Epithelial cell of proximal tubule (primary cell): ENCODE measurements around the gene PRPF19. TPM values are rescaled to one million over a fixed set of nuclear protein-coding genes. Genes with fewer than 3 reads are reported as not detected.

Experiments
- DNase-seq: peaks from one replicate; pipeline ENCODE4 v3.0.0-alpha.2; 2011; ENCODE audit warnings: low read depth
- H3K4me3 ChIP-seq: 2 replicates; pipeline ENCODE4 v1.5.1; 2011; ENCODE audit warnings: low read depth, mild to moderate bottlenecking, low read length
- total RNA-seq: library from RNA; depleted of rRNA; stranded (reverse); fragments of >200 nt; gene quantifications from 2 replicates; pipeline ENCODE4 v1.2.3, GENCODE V29; 2015
- TF ChIP-seq, protein P1 (sequence below): conservative IDR thresholded peaks from 2 replicates; pipeline ENCODE4 v1.5.1; 2012; ENCODE audit warnings: low read depth, mild to moderate bottlenecking, low read length

The PRPF19 gene
- total RNA-seq, 1 donor from 2014 or later = 73.2 TPM

DNA sequence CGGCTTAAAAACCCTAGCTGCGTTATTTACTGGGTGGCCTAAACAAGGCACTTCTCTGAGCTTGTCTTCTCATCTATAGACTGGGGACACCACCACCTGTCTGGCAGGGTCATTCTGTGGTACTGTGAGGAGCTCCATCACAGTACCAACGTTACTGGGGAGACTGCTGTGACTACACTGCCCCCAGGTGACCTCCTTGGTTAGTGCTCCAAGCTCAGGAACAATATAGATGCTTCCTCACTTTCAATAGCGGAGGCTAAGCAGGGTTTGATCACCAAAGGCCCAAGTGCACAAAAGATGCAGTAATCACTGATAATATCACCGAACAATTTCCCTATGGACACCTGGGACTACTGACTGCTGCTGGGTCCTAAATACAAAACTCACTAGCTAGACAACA, 18.8 kb downstream of the PRPF19 start:
- DNase-seq = no peak

DNA sequence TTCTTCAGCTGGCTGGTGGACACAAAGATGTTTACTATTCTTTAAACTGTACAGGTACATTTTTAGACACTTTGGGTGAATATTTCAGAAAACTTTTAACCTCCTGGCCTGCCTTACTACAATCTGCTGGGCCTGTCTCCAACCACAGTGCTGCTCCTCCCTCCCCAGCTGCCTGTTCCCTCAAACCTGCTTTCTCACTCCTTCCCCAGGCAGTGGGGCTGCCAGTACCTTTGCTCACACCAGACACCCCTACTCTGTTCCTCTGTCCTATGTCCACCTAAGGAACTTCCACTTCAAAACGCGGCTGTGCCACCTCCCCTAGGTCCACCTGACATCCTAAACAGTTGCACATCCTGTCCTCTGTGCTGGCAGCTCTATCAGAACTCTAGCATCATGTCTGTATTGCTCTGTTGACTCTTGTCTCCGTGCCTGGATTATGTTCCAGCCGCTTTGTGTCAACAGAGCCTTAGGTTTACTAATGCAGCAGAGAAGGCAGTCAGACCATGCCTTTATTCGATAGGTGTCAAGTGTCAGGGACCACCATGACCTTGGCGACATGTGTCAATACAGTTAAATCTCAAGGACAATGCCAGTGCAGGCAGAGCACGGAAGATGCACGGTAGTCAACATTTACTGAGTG, 25.6 kb downstream of the PRPF19 start:
- H3K4me3 ChIP-seq = no peak overlapping the region
- DNase-seq = no peak
- TF ChIP-seq, protein P1, sequence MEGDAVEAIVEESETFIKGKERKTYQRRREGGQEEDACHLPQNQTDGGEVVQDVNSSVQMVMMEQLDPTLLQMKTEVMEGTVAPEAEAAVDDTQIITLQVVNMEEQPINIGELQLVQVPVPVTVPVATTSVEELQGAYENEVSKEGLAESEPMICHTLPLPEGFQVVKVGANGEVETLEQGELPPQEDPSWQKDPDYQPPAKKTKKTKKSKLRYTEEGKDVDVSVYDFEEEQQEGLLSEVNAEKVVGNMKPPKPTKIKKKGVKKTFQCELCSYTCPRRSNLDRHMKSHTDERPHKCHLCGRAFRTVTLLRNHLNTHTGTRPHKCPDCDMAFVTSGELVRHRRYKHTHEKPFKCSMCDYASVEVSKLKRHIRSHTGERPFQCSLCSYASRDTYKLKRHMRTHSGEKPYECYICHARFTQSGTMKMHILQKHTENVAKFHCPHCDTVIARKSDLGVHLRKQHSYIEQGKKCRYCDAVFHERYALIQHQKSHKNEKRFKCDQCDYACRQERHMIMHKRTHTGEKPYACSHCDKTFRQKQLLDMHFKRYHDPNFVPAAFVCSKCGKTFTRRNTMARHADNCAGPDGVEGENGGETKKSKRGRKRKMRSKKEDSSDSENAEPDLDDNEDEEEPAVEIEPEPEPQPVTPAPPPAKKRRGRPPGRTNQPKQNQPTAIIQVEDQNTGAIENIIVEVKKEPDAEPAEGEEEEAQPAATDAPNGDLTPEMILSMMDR = no peak

More for the DNA sequence above, 18.8 kb downstream of the PRPF19 start:
- no peak overlapping the region for H3K4me3 ChIP-seq
- TF ChIP-seq, protein P1 = peak; percentile 83

DNA sequence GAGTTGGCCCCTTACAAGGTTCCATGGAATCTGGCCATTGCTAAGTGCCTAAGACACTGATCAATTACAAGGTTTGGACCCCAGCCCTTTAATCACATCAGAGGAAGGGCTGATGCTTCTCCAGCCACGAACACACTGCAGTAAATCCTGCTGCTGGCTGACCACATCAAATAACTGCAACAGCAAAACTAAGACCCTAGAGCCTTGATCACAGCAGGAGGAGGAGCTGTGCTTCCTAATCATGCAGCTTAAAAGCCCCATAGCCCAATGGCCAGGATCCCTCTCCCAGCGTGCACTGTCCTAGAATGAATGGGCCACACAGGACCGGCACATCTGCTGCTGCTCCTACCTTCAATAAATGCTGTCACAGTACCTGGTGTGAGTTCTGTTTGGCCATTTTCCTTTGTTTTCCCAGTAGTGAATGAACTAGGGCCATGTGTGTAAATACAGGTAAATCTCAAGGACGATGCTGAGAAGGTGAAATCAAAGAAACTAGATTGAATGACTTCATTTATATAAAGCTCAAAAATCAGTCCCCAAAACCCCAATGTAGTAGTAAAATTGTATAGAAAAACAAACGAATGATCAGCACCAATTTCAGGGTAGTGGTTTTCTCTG, 26.3 kb downstream of the PRPF19 start:
- no peak overlapping the region for H3K4me3 ChIP-seq
- TF ChIP-seq, protein P1 = no peak
- no peak for DNase-seq

DNA sequence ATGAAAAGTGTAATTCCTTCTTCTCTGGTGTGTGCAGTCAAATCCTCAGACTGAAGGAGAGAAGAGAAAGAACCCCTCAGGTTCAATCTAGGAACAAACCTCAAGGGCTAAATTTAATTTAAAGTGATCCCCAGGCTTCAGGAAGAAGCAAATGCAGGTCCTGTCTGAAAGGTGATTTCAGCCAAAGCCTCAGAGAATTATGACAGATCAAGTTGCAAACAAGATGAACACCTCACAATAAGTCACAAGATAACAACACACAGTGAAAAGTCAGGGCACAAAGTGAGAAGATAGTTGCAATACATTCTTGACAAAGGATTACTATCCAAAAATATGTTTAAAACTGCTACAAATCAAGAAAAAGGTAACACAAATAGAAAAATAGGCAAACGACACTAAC, 27.3 kb downstream of the PRPF19 start:
- no peak overlapping the region for H3K4me3 ChIP-seq
- TF ChIP-seq, protein P1 = no peak
- DNase-seq = no peak

DNA sequence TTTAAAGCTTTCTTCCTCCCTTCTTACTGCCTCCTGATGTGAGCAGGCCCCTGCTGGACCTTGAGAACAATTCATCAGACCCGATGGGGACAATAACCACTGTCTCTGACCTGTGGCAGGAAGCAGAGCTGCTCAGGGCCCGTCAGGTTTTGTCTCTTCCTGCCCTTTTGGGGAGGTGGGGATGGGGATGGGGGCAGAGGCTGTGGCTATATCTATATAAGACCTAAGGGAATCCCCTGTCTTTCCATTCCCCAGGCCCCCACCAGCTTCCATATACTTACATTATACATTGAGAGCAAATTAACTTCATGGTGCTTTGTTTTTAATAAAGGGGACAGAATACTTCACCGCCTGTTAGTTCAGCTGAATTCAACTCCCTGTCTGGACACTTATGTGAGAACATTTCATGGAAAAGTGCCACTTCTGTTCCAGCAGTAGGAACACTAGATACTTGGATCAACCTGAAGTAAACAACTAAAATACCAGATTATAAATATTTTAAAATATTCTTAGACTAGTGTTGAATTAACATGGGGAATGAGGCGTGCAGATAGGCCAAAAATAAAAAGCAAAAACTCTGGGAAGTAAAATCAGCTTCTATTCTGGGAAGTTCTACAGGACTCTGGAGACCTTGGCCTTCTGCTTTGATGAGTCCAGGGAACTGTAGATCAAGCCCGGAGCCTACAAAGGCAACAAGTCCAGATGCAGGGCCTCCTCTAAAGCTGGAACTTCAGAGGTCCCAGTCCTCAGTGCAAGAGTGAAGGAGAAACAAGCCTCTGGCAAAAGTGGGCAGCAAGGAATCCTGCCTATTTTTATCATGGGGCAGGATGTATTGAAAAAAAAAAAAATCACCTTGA, 27.9 kb downstream of the PRPF19 start:
- H3K4me3 ChIP-seq = no peak overlapping the region
- TF ChIP-seq, protein P1 = no peak
- DNase-seq = no peak

DNA sequence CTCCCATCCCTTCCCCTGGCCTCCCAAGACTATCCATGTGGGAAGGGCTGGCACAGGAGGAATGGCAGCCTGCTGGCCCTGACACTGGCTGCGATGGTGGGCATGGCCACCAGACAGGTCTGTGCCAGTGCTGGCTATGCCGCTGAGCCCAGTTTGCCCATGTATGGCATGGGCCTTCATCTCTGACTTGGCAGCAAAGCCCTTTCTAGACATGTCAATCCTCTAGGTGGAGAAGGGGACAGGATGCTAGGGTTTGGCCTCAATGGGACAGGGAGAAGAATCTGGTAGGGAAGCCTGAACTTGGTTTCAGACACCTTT, 30.3 kb downstream of the PRPF19 start:
- TF ChIP-seq, protein P1 = no peak
- no peak overlapping the region for H3K4me3 ChIP-seq
- no peak for DNase-seq
